K562 (cell line): Measurements from ENCODE around the gene DAPK1. TPM values are rescaled to one million over a fixed set of nuclear protein-coding genes. Genes with fewer than 3 reads are reported as not detected.

Experiments
- ATAC-seq: fragments of 200-7000 bp; cut with Tn5 transposase; 3 replicates; pipeline ENCODE4 v1.9.1; 2020; ENCODE audit warnings: moderate library complexity
- BruUV-seq: library from RNA; stranded (reverse); fragments of 400-500 nt; replicated peaks from 2 replicates; lab custom pipeline; 2021; lab: Mats Ljungman, UMichigan
- CTCF ChIA-PET: fragments of 300-600 bp; formaldehyde crosslinking; extraction: SDS; loops from one replicate; lab custom pipeline; 2021; ENCODE audit warnings: low intra/inter-chr PET ratio; lab: Yijun Ruan, JAX
- POLR2A ChIA-PET: fragments of 300-600, 350-650 bp; sonication (Branson Sonifier 250); formaldehyde crosslinking; extraction: SDS; loops from one replicate; lab custom pipeline; 2021; ENCODE audit warnings: antibody characterized with exemption, inconsistent platforms; lab: Yijun Ruan, JAX
- DNase-seq, 4 experiments: peaks; one replicate each; pipeline versions ENCODE4 v3.0.0 to v3.0.0-alpha.2; 2011 to 2018; ENCODE audit warnings: low spot score in 3 of 4, mixed read lengths in 3 of 4; ENCODE audit errors: extremely low read depth in 1 of 4
- FAIRE-seq: peaks from 2 replicates; lab custom pipeline; 2011; peaks lifted over from hg19 to GRCh38; lab: Jason Lieb, UNC
- H2AFZ ChIP-seq: 2 replicates; pipeline ENCODE4 v1.6.0; 2011; ENCODE audit warnings: low read depth, low read length, control low read depth, inconsistent platforms
- H3K27ac ChIP-seq: fragments of 200-600 bp; 3 replicates; pipeline ENCODE4 v1.8.0; 2011; ENCODE audit warnings: low read depth, mild to moderate bottlenecking, control low read depth, inconsistent platforms, low read length, moderate library complexity, mixed read lengths; ENCODE audit errors: extremely low read depth
- H3K27me3 ChIP-seq, 2 experiments: fragments of 300-600 bp in 1 of 2; 2 replicates in 1 of 2; 3 replicates in 1 of 2; pipeline versions ENCODE4 v1.6.0 to v1.8.0; 2011; ENCODE audit warnings: inconsistent platforms in 2 of 2, low read length in 2 of 2, mild to moderate bottlenecking in 1 of 2, mixed read lengths in 1 of 2, moderate library complexity in 1 of 2; ENCODE audit not compliant: control insufficient read depth in 2 of 2, insufficient read depth in 2 of 2
- H3K36me3 ChIP-seq: fragments of 300-600 bp; 3 replicates; pipeline ENCODE4 v1.8.0; 2011; ENCODE audit warnings: mild to moderate bottlenecking, low read length, inconsistent platforms; ENCODE audit not compliant: control insufficient read depth, insufficient read depth
- H3K4me1 ChIP-seq, 2 experiments: fragments of 200-600 bp in 1 of 2; replicated peaks in 1 of 2; 2 replicates in 1 of 2; 3 replicates in 1 of 2; pipeline versions ENCODE4 v1.5.1 to v1.8.0; 2011; ENCODE audit warnings: inconsistent platforms in 2 of 2, low read length in 2 of 2, mild to moderate bottlenecking in 1 of 2, mixed read lengths in 1 of 2, moderate library complexity in 1 of 2; ENCODE audit not compliant: control insufficient read depth in 2 of 2, insufficient read depth in 2 of 2
- H3K4me2 ChIP-seq: 2 replicates; pipeline ENCODE4 v1.6.1; 2011; ENCODE audit warnings: low read length, control low read depth, inconsistent platforms, mixed read lengths; ENCODE audit not compliant: insufficient read depth
- H3K4me3 ChIP-seq: fragments of 200-600 bp; sonication (generic), shearing (Covaris generic); 2 replicates; pipeline ENCODE4 v1.5.1; 2016; ENCODE audit warnings: control low read depth, inconsistent platforms
- H3K79me2 ChIP-seq: fragments of 200-600 bp; 3 replicates; pipeline ENCODE4 v1.8.0; 2011; ENCODE audit warnings: low read length, inconsistent platforms; ENCODE audit not compliant: control insufficient read depth, insufficient read depth
- H3K9ac ChIP-seq, 2 experiments: 2 replicates each; pipeline versions ENCODE4 v1.6.0 to v1.6.1; 2011; ENCODE audit warnings: low read depth in 2 of 2, low read length in 2 of 2, control low read depth in 1 of 2, inconsistent platforms in 1 of 2, mild to moderate bottlenecking in 1 of 2, mixed read lengths in 1 of 2; ENCODE audit not compliant: insufficient read depth in 1 of 2
- H3K9me1 ChIP-seq: one replicate; pipeline ENCODE4 v1.6.0; 2011; ENCODE audit warnings: inconsistent platforms, mild to moderate bottlenecking, low read length, moderate library complexity; ENCODE audit not compliant: control insufficient read depth, insufficient read depth
- H3K9me3 ChIP-seq: replicated peaks from 2 replicates; pipeline ENCODE4 v1.5.1; 2011; ENCODE audit warnings: low read depth, low read length, inconsistent platforms; ENCODE audit not compliant: control insufficient read depth, insufficient read depth
- H4K20me1 ChIP-seq: replicated peaks from 2 replicates; pipeline ENCODE4 v1.6.1; 2011; ENCODE audit warnings: low read length, inconsistent platforms, mixed read lengths; ENCODE audit not compliant: control insufficient read depth, insufficient read depth
- BACH1 ChIP-seq: fragments of 200-800 bp; sonication (Bioruptor generic); IDR thresholded peaks from 2 replicates; pipeline ENCODE4 v1.6.1; 2016; ENCODE audit warnings: missing genetic modification characterization, missing compliant biosample characterization
- DPF2 ChIP-seq: fragments of 450-650 bp; IDR thresholded peaks from 2 replicates; pipeline ENCODE4 v1.6.1; 2016
- HDGF ChIP-seq: fragments of 450-650 bp; IDR thresholded peaks from 2 replicates; pipeline ENCODE4 v1.6.1; 2016
- MAZ ChIP-seq, 2 experiments: fragments of 450-650 bp in 1 of 2; sonication (generic) in 1 of 2; formaldehyde crosslinking; IDR thresholded peaks in 1 of 2; conservative IDR thresholded peaks in 1 of 2; 2 replicates each; pipeline versions ENCODE4 v1.4.0 to v1.5.0; 2020; ENCODE audit warnings: mild to moderate bottlenecking in 1 of 2, missing genetic modification reagents in 1 of 2
- NR1H2 ChIP-seq: sonication (generic); formaldehyde crosslinking; IDR thresholded peaks from 2 replicates; pipeline ENCODE4 v1.4.0; 2020; ENCODE audit warnings: mild to moderate bottlenecking, missing genetic modification reagents
- PRDM10 ChIP-seq: fragments of 450-650 bp; IDR thresholded peaks from 2 replicates; pipeline ENCODE4 v1.6.1; 2018; ENCODE audit not compliant: partially characterized antibody
- RBM34 ChIP-seq: fragments of 200-400 bp; formaldehyde crosslinking; IDR thresholded peaks from 2 replicates; pipeline ENCODE4 v1.6.1; 2018; ENCODE audit warnings: low read length, borderline replicate concordance; ENCODE audit not compliant: insufficient read depth
- TCFL5 ChIP-seq: fragments of 250-450 bp; sonication (Bioruptor Pico); conservative IDR thresholded peaks from 2 replicates; pipeline ENCODE4 v1.6.1; 2021; ENCODE audit warnings: mild to moderate bottlenecking, moderate library complexity, matching md5 sums
- ZNF280B ChIP-seq: fragments of 250-450 bp; sonication (Bioruptor Pico); IDR thresholded peaks from 2 replicates; pipeline ENCODE4 v1.5.1; 2021; ENCODE audit warnings: mild to moderate bottlenecking
- ZNF707 ChIP-seq: fragments of 250-450 bp; sonication (Bioruptor Pico); conservative IDR thresholded peaks from 2 replicates; pipeline ENCODE4 v1.8.0; 2022; ENCODE audit warnings: inconsistent platforms, mild to moderate bottlenecking, moderate library complexity
- ZNF764 ChIP-seq: fragments of 250-450 bp; sonication (Bioruptor Pico); IDR thresholded peaks from 2 replicates; pipeline ENCODE4 v1.4.0; 2020; ENCODE audit warnings: low read depth, mild to moderate bottlenecking, moderate library complexity
- ZNF79 ChIP-seq: fragments of 250-450 bp; sonication (Bioruptor Pico); IDR thresholded peaks from 2 replicates; pipeline ENCODE4 v1.4.0; 2020; ENCODE audit warnings: low read depth, mild to moderate bottlenecking, moderate library complexity
- WGBS: fragments of 100-300 bp; shearing (Covaris generic); methylation state at CpG from one replicate; pipeline ENCODE4 v1.1.6; 2016; ENCODE audit warnings: low coverage, mixed read lengths; ENCODE audit not compliant: insufficient coverage; ENCODE audit errors: missing lambda C conversion rate; 5-methylcytosine and 5-hydroxymethylcytosine counted together
- in situ Hi-C: fragments of 300-500 bp; cut with MboI; formaldehyde crosslinking; loops from 4 replicates; pipeline ENCODE4 v1.15.0; 2018; ENCODE audit warnings: inconsistent platforms, mixed read lengths
- intact Hi-C: fragments of 100-400 bp; cut with micrococcal nuclease; formaldehyde crosslinking; loops from 2 replicates; pipeline ENCODE4 v1.14.2; 2022
- polyA plus RNA-seq, 8 experiments: library from polyadenylated mRNA; depleted of rRNA in 4 of 8; stranded (reverse) in 5 of 8; unstranded in 3 of 8; fragments of >200 nt; fragmentation: Nextera tagmentation in 2 of 8; fragmentation: Illumina TruSeq in 1 of 8; extraction: Ambion mirVana in 2 of 8; extraction: Trizol in 1 of 8; gene quantifications; 2 replicates each; pipeline versions ENCODE4 v1.2.1 to v1.2.3, GENCODE V29; 2011 to 2014; ENCODE audit warnings: inconsistent platforms in 1 of 8, missing spikeins in 1 of 8
- total RNA-seq, 7 experiments: library from RNA; depleted of rRNA in 6 of 7; stranded (reverse); fragments of >200 nt in 6 of 7; fragmentation: Illumina TruSeq in 2 of 7; extraction: Trizol in 2 of 7; gene quantifications; 2 replicates each; pipeline versions ENCODE4 v1.2.1 to v1.2.3, GENCODE V29; 2011 to 2021; ENCODE audit warnings: low replicate concordance in 1 of 7
- TF ChIP-seq, protein P1 (sequence below): fragments of 250-450 bp; sonication (Bioruptor Pico); IDR thresholded peaks from 2 replicates; pipeline ENCODE4 v1.4.0; 2020; ENCODE audit warnings: mild to moderate bottlenecking, moderate library complexity

DAPK1 gene
- total and polyA plus RNA-seq, 9 of the 15 experiments (the other 6 are each of a cell fraction or from before 2014, with no cell fraction given) = 1.7 to 26.4 (median 15.8) TPM

DNA sequence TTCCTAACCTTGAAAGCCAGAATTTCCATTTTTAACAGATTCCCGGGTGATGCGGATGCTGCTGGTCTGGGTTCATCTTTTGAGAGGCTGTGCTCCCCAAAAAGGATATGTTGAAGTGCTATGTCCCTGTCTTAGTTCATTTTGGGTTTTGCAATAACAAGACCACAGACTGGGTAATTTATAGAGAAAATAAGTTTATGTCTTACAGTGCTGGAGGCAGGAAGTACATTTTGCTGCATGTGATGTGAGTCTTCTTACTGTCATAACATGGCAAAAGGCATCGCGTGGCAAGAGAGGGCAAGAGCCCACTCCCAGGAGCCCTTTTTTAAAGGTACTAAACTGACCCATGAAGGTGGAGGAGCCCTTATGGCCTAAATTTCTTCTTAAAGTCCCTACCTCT, 114.1 kb downstream of the DAPK1 start (continued):
- TF ChIP-seq ZNF707 (CRISPR knock-in tag) (no peak), ZNF280B (CRISPR knock-in tag) (no peak), BACH1 (tag) (no peak)
- TF ChIP-seq, protein P1, sequence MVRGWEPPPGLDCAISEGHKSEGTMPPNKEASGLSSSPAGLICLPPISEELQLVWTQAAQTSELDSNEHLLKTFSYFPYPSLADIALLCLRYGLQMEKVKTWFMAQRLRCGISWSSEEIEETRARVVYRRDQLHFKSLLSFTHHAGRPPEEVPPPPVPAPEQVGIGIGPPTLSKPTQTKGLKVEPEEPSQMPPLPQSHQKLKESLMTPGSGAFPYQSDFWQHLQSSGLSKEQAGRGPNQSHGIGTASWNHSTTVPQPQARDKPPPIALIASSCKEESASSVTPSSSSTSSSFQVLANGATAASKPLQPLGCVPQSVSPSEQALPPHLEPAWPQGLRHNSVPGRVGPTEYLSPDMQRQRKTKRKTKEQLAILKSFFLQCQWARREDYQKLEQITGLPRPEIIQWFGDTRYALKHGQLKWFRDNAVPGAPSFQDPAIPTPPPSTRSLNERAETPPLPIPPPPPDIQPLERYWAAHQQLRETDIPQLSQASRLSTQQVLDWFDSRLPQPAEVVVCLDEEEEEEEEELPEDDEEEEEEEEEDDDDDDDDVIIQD = no peak

GRCh38 chr9:87612536-87612935, 114.9 kb downstream of the DAPK1 start:
- no peaks in the 10 kb centered on the region for H4K20me1 ChIP-seq
- FAIRE-seq = no peak
- H3K4me1 ChIP-seq = peaks cover 3 to 10% of the 10 kb centered on the region in 2 experiments; a peak in 4 of 5 replicates
- WGBS = 73% methylated on average over 3 of the region's 3 CpGs
- no peak overlapping the region; the same call in 2 of the 3 replicates for H3K27ac ChIP-seq
- no peak overlapping the region for H2AFZ ChIP-seq
- intact Hi-C loops (no loop called here), in situ Hi-C loops (no loop called here)
- H3K4me3 ChIP-seq = no peak overlapping the region
- H3K4me2 ChIP-seq = no peak overlapping the region; the same call in 1 of the 2 replicates
- no peaks in the 10 kb centered on the region for H3K79me2 ChIP-seq
- H3K27me3 ChIP-seq = no peaks in the 10 kb centered on the region
- peaks cover 19% of the 10 kb centered on the region; the same call in 1 of the 3 replicates for H3K36me3 ChIP-seq
- no peak for DNase-seq
- ATAC-seq = 0 out of 3 replicates have a peak, but pooled peaks have one; percentile 49
- BruUV-seq = no TSS peak
- H3K9me1 ChIP-seq = peaks cover 4% of the 10 kb centered on the region
- ChIA-PET POLR2A (no interaction called here), CTCF (no interaction called here)
- no peaks in the 10 kb centered on the region for H3K9me3 ChIP-seq
- no peak overlapping the region for H3K9ac ChIP-seq
- no peak for TF ChIP-seq TCFL5 (CRISPR knock-in tag)
- no peak for TF ChIP-seq NR1H2
- no peak for TF ChIP-seq RBM34
- no peak for TF ChIP-seq HDGF
- no peak for TF ChIP-seq DPF2
- no peak for TF ChIP-seq PRDM10
- TF ChIP-seq ZNF764 (CRISPR knock-in tag) = no peak
- TF ChIP-seq MAZ (CRISPR knock-in tag; conservative IDR thresholded peaks at IDR 0.05 in 1 of 2, IDR thresholded peaks at IDR 0.05 in 1 of 2) = no peak
- TF ChIP-seq ZNF79 (CRISPR knock-in tag) = no peak
